ENCODE measurements around the gene TARDBP.
"Not testable (repeated sequence)": the region's sequence is repeated elsewhere in the genome, so short reads cannot be mapped to it uniquely, and the experiment has no call there.

TARDBP gene

DNA sequence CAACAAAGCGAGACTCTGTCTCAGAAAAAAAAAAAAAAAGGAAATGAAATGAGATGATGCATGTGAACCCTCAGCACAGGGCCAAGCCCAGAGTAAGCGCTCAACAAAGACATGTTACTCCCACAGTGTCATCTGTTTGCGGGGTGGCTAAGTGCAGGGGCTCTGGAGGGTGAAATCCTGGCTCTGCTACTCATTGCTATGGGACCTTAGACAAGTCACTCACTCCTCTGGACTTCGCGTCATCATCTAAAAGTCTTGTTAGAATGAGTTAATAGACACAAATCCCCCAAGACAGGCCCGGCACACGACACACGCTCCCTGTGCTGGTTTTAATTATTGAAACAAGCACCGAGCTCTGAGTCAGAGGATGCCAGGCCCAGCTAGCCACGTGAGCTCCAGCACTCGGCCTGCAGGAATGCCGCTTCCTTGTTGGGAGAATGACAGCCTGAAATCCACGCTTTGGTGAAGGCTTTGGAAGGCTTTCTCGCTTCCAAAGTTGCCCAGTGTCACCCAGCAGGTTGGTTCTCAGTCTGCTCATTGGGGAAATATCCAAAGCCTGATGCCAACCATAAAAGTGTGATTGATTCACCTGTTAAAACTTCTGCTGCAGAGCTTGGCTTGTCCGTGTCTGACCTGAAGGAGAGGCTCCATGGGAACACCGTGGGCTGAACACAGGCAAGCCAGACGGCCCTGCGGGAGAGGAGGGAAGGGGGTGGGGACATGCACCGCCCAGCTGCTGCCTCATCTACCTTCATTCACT lies 36.7 kb upstream of the TARDBP start:
- FAIRE-seq: no peak

DNA sequence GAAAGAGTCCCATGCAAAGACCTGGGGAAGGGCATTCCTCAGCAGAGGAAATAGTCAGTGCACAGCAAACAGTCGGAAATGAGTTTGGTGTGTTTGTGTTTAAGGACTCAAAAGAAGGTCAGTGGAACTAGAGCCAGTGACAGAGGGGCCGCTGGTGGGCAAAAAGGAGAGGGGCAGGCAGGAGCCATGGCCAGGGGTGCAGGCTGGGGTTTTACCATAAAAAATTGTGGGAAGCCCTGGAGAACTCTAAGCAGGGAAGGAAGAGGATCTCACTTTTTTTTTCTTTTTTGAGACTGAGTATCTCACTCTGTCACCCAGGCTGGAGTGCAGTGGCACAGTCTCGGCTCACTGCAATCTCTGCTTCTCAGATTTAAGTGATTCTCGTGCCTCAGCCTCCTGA lies 33.7 kb upstream of the TARDBP start:
- FAIRE-seq (no peak), DNase-seq (ENCODE audit: insufficient read length, low spot score) (no peak)
- TF ChIP-seq PAX5 (IDR thresholded peaks at IDR 0.05; ENCODE audit: insufficient read depth, low read length, severe bottlenecking) (no peak), POLR2A (IDR thresholded peaks at IDR 0.05; ENCODE audit: low read depth, low read length) (no peak), TAF1 (IDR thresholded peaks at IDR 0.05; ENCODE audit: low read depth, low read length) (no peak), POU2F2 (IDR thresholded peaks at IDR 0.05; ENCODE audit: low read depth, low read length) (no peak), SPI1 (IDR thresholded peaks at IDR 0.05; ENCODE audit: low read depth, low read length) (no peak), POLR2AphosphoS5 (IDR thresholded peaks at IDR 0.05; ENCODE audit: low read depth, low read length) (no peak)

More for the DNA sequence above, 36.7 kb upstream of the TARDBP start:
- DNase-seq (ENCODE audit: insufficient read length, low spot score): no peak
- TF ChIP-seq SPI1 (IDR thresholded peaks at IDR 0.05; ENCODE audit: low read depth, low read length): peak; percentile 32; the same call in 1 of the 2 replicates
- TF ChIP-seq POU2F2 (IDR thresholded peaks at IDR 0.05; ENCODE audit: low read depth, low read length): no peak
- TF ChIP-seq TAF1 (IDR thresholded peaks at IDR 0.05; ENCODE audit: low read depth, low read length): no peak
- TF ChIP-seq POLR2AphosphoS5 (IDR thresholded peaks at IDR 0.05; ENCODE audit: low read depth, low read length): no peak

DNA sequence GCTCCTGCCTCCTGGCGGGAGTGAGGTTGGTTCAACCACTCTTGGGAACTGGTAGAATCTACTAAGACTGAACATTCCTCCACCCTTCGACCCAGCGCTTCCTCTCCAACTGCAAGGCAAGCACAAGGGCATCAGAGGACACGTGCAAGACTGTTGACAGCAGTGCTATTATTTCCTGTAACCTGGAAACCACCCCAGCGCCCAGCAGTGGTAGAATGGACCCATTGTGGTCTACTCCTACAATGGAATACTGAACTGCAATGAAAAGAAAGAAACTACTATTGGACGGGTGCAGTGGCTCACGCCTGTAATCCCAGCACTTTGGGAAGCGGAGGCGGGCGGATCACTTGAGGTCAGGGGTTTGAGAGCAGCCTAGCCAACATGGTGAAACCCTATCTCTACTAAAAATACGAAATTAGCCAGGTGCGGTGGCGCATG lies 33.0 kb upstream of the TARDBP start:
- FAIRE-seq: peak; percentile 79
- DNase-seq (ENCODE audit: insufficient read length, low spot score): no peak
- TF ChIP-seq SPI1 (IDR thresholded peaks at IDR 0.05; ENCODE audit: low read depth, low read length) (no peak), PAX5 (IDR thresholded peaks at IDR 0.05; ENCODE audit: insufficient read depth, low read length, severe bottlenecking) (no peak), POLR2A (IDR thresholded peaks at IDR 0.05; ENCODE audit: low read depth, low read length) (no peak), POLR2AphosphoS5 (IDR thresholded peaks at IDR 0.05; ENCODE audit: low read depth, low read length) (no peak), TAF1 (IDR thresholded peaks at IDR 0.05; ENCODE audit: low read depth, low read length) (no peak), POU2F2 (IDR thresholded peaks at IDR 0.05; ENCODE audit: low read depth, low read length) (no peak)

DNA sequence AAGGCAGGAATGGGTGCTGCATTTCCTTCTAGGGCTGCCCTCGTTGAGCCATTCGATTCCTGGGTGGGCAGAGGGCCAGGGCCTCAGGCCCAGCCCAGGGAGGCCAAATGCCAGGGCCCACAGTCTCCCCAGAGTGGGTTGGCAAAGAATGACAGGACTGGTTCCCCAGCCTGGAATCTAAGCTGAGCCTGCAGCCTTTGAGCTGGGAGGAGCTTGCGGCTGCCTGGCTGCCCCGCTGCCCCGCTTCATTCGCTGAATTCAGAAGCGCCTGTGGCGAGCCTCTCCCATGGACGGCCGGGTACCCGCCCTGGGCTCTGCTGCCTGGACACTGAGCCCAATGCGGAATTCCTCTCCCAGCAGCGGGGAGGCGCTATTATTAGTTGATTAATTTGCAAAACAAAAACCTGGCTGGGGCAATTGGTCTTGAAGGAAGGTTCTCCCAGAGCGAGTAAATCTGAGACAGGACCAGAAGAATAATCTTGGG lies 32.3 kb upstream of the TARDBP start:
- TF ChIP-seq POLR2A (IDR thresholded peaks at IDR 0.05; ENCODE audit: low read depth, low read length): no peak
- no peak for TF ChIP-seq PAX5 (IDR thresholded peaks at IDR 0.05; ENCODE audit: insufficient read depth, low read length, severe bottlenecking)
- TF ChIP-seq POLR2AphosphoS5 (IDR thresholded peaks at IDR 0.05; ENCODE audit: low read depth, low read length): no peak
- TF ChIP-seq SPI1 (IDR thresholded peaks at IDR 0.05; ENCODE audit: low read depth, low read length): no peak
- no peak for TF ChIP-seq POU2F2 (IDR thresholded peaks at IDR 0.05; ENCODE audit: low read depth, low read length)
- TF ChIP-seq TAF1 (IDR thresholded peaks at IDR 0.05; ENCODE audit: low read depth, low read length): no peak
- DNase-seq (ENCODE audit: insufficient read length, low spot score) (no peak), FAIRE-seq (peak; percentile 75)

DNA sequence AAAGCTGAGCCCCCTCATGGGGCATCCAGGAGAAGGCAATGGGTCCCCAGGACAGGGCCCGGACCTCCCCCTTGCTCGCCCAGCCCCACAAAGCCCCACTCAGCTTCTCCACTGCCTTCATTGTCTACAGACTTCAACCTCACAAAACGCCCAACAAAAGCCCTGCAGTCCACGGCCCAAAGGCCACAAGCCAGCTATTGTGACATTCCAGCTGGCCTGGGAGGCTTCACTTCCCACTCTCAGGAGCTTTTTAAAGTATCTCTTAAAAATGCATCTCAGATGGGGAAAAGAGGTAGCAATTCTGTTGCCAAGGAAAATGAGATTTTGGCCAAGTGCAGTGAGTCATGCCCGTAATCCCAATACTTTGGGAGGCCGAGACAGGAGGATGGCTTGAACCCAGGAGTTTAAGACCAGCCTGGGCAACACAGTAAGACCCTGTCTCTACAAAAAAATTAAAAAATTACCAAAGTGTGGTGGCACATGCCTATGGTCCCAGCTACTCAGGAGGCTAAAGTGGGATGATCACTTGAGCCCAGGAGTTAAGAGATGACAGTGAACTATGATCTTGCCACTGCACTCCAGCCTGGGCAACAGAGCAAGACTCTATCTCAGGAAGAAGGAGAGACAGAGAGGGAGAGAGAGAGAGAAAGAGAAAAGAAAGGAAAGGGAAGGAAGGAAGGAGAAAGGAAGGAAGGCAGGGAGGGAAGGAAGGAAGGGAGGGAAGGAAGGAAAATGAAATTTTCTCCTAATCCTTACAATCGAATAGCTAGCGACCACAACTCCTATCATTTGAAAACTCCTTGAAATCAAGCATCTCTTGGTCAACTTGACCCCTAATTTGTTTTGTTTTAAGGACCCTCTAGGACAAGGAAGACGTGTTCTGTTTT lies 31.4 kb upstream of the TARDBP start:
- DNase-seq (ENCODE audit: insufficient read length, low spot score) (no peak), FAIRE-seq (peak; percentile 28)
- TF ChIP-seq TAF1 (IDR thresholded peaks at IDR 0.05; ENCODE audit: low read depth, low read length) (no peak), POU2F2 (IDR thresholded peaks at IDR 0.05; ENCODE audit: low read depth, low read length) (no peak), PAX5 (IDR thresholded peaks at IDR 0.05; ENCODE audit: insufficient read depth, low read length, severe bottlenecking) (no peak), POLR2AphosphoS5 (IDR thresholded peaks at IDR 0.05; ENCODE audit: low read depth, low read length) (no peak), POLR2A (IDR thresholded peaks at IDR 0.05; ENCODE audit: low read depth, low read length) (no peak), SPI1 (IDR thresholded peaks at IDR 0.05; ENCODE audit: low read depth, low read length) (no peak)

DNA sequence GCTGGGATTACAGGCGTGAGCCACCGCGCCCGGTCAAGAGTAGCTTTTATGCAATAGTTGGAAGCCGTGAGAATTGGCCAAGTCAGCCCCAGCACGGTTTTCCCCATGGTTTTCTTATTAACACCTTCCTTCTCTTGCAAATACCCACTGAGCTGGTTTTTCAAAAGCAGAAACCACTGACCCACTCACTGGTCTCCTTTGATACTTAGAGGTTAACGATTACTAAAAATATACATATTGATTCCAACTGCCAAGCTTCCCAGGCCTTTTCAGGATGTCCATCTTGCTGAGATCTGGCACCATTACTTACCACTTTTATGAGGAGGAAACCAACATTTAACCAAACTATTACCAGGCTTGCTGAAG lies 25.9 kb upstream of the TARDBP start:
- TF ChIP-seq PAX5 (IDR thresholded peaks at IDR 0.05; ENCODE audit: insufficient read depth, low read length, severe bottlenecking) (no peak), POLR2A (IDR thresholded peaks at IDR 0.05; ENCODE audit: low read depth, low read length) (no peak), POLR2AphosphoS5 (IDR thresholded peaks at IDR 0.05; ENCODE audit: low read depth, low read length) (no peak), POU2F2 (IDR thresholded peaks at IDR 0.05; ENCODE audit: low read depth, low read length) (no peak), TAF1 (IDR thresholded peaks at IDR 0.05; ENCODE audit: low read depth, low read length) (no peak), SPI1 (IDR thresholded peaks at IDR 0.05; ENCODE audit: low read depth, low read length) (no peak)
- peak; percentile 66 for FAIRE-seq

DNA sequence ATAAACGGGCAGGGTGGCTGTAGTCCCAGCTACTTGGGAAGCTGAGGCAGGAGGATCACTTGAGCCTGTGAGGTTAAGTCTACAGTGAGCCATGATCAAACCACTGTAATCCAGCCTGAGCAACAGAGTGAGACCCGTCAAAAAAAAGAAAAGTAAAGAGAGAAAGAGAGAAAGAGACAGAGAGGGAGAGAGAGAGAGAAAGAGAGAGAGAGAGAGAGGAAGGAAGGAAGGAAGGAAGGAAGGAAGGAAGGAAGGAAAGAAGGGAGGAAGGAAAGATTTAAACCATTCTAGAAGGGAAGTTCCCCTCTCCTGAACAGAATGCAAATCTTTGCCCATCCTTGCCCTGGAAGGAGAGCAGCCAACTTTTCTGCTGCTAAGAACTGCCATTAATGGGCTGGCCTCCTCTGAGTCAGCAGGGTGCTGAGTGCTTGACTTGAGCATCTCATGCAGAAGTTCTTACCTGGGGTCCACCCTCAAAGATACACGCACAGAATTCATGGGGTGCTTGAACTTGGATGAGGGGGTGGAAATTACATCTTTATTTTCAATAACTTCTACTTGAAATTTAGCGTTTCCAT lies 24.5 kb upstream of the TARDBP start:
- DNase-seq (ENCODE audit: insufficient read length, low spot score) (no peak), FAIRE-seq (no peak)
- TF ChIP-seq TAF1 (IDR thresholded peaks at IDR 0.05; ENCODE audit: low read depth, low read length) (no peak), PAX5 (IDR thresholded peaks at IDR 0.05; ENCODE audit: insufficient read depth, low read length, severe bottlenecking) (no peak), POLR2A (IDR thresholded peaks at IDR 0.05; ENCODE audit: low read depth, low read length) (no peak), POU2F2 (IDR thresholded peaks at IDR 0.05; ENCODE audit: low read depth, low read length) (no peak), POLR2AphosphoS5 (IDR thresholded peaks at IDR 0.05; ENCODE audit: low read depth, low read length) (no peak), SPI1 (IDR thresholded peaks at IDR 0.05; ENCODE audit: low read depth, low read length) (no peak)

More for the DNA sequence above, 25.9 kb upstream of the TARDBP start:
- DNase-seq (ENCODE audit: insufficient read length, low spot score): no peak

DNA sequence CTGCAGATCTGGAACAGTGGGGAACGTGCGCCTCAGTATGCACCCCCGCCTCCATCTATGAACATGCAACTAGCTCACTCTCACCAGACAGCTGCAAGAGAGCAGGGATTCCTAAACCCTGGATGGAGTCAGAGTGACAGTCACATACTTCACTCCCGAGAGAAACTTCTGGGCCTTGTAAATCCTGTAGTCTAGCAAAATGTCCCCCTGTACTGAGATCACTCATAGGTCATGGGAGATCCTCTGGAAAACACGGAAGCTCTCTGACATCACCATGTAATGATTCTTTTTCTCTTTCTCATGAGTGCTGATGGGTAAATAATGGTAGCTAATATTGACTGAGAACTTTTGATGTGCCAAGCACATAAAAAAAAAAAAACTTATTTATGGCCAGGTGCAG lies 23.4 kb upstream of the TARDBP start:
- TF ChIP-seq SPI1 (IDR thresholded peaks at IDR 0.05; ENCODE audit: low read depth, low read length) (no peak), POLR2AphosphoS5 (IDR thresholded peaks at IDR 0.05; ENCODE audit: low read depth, low read length) (no peak), TAF1 (IDR thresholded peaks at IDR 0.05; ENCODE audit: low read depth, low read length) (no peak), POLR2A (IDR thresholded peaks at IDR 0.05; ENCODE audit: low read depth, low read length) (no peak), PAX5 (IDR thresholded peaks at IDR 0.05; ENCODE audit: insufficient read depth, low read length, severe bottlenecking) (no peak), POU2F2 (IDR thresholded peaks at IDR 0.05; ENCODE audit: low read depth, low read length) (no peak)
- DNase-seq (ENCODE audit: insufficient read length, low spot score) (no peak), FAIRE-seq (no peak)

DNA sequence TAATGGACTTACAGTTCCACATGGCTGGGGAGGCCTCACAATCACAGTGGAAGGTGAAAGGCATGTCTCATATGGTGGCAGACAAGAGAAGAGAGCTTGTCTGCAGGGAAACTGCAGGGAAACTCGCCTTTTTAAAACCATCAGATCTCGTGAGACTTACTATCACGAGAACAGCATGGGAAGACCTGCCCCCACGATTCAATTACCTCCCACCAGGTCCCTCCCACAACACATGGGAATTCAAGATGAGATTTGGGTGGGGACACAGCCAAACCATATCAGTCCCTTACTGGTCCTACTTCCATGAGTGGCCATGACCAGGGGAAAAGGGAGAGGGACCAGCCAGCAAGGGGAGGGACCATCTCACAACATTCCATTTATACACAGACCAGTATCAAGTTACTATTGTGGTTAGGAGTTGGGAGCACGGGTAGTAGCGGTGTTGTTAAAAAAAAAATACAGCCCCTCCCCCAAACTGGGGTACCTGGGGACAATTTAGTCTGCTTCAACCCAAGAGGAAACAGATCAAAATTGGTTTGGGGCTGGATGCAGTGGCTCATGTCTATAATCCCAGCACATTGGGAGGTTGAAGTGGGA lies 22.4 kb upstream of the TARDBP start:
- DNase-seq (ENCODE audit: insufficient read length, low spot score); FAIRE-seq: not testable (repeated sequence)
